Measurements from ENCODE around the gene ALDH18A1. TPM values are rescaled to one million over a fixed set of nuclear protein-coding genes. Genes with fewer than 3 reads are reported as not detected.

Gene ALDH18A1
- total RNA-seq, 1 donor from 2014 or later, result 122 TPM

DNA sequence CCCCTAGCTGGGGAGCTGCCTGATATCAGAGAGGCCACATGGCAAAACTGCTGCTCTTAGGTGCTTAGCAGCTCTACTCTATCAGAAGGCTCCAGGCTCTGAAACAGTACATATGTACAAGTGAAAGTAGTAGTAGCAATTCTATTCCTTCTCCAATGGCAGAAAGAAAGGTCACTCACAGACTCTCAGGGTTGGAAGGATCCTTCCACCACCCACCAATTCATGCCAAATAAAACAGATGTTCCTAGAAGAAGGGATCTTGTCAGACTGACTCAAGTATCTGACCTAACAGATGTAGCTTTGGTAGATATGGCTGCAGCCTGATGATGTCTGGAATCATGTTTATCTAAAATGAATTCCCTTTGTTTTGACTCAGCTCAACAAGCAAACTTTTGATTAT lies 8.0 kb upstream of the ALDH18A1 start:
- DNase-seq (ENCODE audit: low spot score), result no peak
- Mint-ChIP-seq H3K36me3 (ENCODE audit: low read depth) (peaks cover 26% of the 10 kb centered on the region), H3K9me3 (no peaks in the 10 kb centered on the region), H3K4me3 (no peak overlapping the region), H3K27ac (no peak overlapping the region), H3K4me1 (ENCODE audit: low read depth) (no peaks in the 10 kb centered on the region), H3K27me3 (ENCODE audit: insufficient read depth) (no peaks in the 10 kb centered on the region)
- intact Hi-C loops (cut with micrococcal nuclease), result no loop called here

GRCh38 chr10:95663496-95663895 lies 7.0 kb upstream of the ALDH18A1 start:
- H3K9me3 Mint-ChIP-seq, result no peaks in the 10 kb centered on the region
- no peaks in the 10 kb centered on the region for H3K27me3 Mint-ChIP-seq (ENCODE audit: insufficient read depth)
- H3K4me1 Mint-ChIP-seq (ENCODE audit: low read depth), result peaks cover 1% of the 10 kb centered on the region
- no peak for DNase-seq (ENCODE audit: low spot score)
- H3K36me3 Mint-ChIP-seq (ENCODE audit: low read depth), result peaks cover 21% of the 10 kb centered on the region
- intact Hi-C loops (cut with micrococcal nuclease), result no loop called here
- no peak overlapping the region for H3K4me3 Mint-ChIP-seq
- no peak overlapping the region for H3K27ac Mint-ChIP-seq

GRCh38 chr10:95661818-95662217 lies 5.3 kb upstream of the ALDH18A1 start:
- Mint-ChIP-seq H3K4me1 (ENCODE audit: low read depth) (peaks cover 9% of the 10 kb centered on the region), H3K36me3 (ENCODE audit: low read depth) (peaks cover 11% of the 10 kb centered on the region), H3K4me3 (no peak overlapping the region), H3K9me3 (peaks cover 3% of the 10 kb centered on the region), H3K27me3 (ENCODE audit: insufficient read depth) (no peaks in the 10 kb centered on the region), H3K27ac (peak overlapping the region; percentile 0)
- no peak for DNase-seq (ENCODE audit: low spot score)
- intact Hi-C loops (cut with micrococcal nuclease), result no loop called here

GRCh38 chr10:95660283-95660682 lies 3.8 kb upstream of the ALDH18A1 start:
- H3K9me3 Mint-ChIP-seq, result peaks cover 3% of the 10 kb centered on the region
- peaks cover 15% of the 10 kb centered on the region for H3K36me3 Mint-ChIP-seq (ENCODE audit: low read depth)
- no peaks in the 10 kb centered on the region for H3K27me3 Mint-ChIP-seq (ENCODE audit: insufficient read depth)
- H3K4me3 Mint-ChIP-seq, result no peak overlapping the region
- H3K27ac Mint-ChIP-seq, result no peak overlapping the region
- no peak for DNase-seq (ENCODE audit: low spot score)
- intact Hi-C loops (cut with micrococcal nuclease), result no loop called here
- peaks cover 19% of the 10 kb centered on the region for H3K4me1 Mint-ChIP-seq (ENCODE audit: low read depth)

DNA sequence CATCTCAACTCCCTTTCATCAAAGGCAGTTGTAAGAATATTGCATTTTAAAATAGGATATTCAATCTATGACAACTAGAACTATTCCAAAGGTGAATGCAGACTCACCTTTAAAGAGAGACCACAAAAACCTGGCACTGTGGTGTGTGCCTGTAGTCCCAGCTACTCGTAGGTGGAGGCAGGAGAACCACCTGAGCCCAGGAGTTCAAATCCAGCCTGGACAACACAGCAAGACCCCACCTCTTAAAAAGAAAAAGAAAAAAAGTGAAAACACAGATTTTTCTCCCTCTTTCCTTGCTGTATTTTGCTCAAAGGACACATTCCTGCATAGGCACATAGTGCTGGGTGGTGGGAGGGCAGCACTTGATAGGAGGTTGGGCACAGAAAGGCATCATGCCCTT lies 739 bp upstream of the ALDH18A1 start:
- Mint-ChIP-seq H3K36me3 (ENCODE audit: low read depth) (peaks cover 27% of the 10 kb centered on the region), H3K9me3 (peaks cover 3% of the 10 kb centered on the region), H3K4me3 (peak overlapping the region; percentile 99), H3K4me1 (ENCODE audit: low read depth) (peaks cover 27% of the 10 kb centered on the region), H3K27me3 (ENCODE audit: insufficient read depth) (no peaks in the 10 kb centered on the region), H3K27ac (no peak overlapping the region)
- DNase-seq (ENCODE audit: low spot score), result no peak
- intact Hi-C loops (cut with micrococcal nuclease), result no loop called here

GRCh38 chr10:95655571-95656290 lies 780 bp downstream of the ALDH18A1 start:
- Mint-ChIP-seq H3K4me3 (peak overlapping the region; percentile 99), H3K36me3 (ENCODE audit: low read depth) (peaks cover 39% of the 10 kb centered on the region), H3K9me3 (peaks cover 17% of the 10 kb centered on the region), H3K4me1 (ENCODE audit: low read depth) (peaks cover 27% of the 10 kb centered on the region), H3K27ac (peak overlapping the region; percentile 80), H3K27me3 (ENCODE audit: insufficient read depth) (no peaks in the 10 kb centered on the region)
- intact Hi-C loops (cut with micrococcal nuclease), result loop anchor here (1.0 kb wide), 2 partner anchors 39 to 94 kb away; partner anchors contain the start of gene SORBS1
- peak; percentile 2 for DNase-seq (ENCODE audit: low spot score)

DNA sequence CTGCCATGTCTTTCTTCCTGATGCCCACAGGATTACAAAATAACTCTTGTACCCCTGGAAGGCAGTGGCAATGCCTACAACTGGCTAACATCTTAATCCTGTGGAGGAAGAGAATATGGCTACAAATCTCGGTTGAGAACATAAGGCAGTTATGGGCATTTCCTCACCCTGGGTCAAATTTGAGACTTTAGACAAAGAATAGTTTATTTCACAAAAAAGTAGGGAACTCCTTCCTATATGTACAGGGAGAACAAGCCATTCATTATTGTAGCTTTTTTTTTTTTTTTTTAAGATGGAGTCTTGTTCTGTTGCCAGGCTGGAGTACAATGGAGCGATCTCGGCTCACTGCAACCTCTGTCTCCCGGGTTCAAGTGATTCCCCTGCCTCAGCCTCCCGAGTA lies 2.6 kb downstream of the ALDH18A1 start:
- no peaks in the 10 kb centered on the region for H3K27me3 Mint-ChIP-seq (ENCODE audit: insufficient read depth)
- peaks cover 51% of the 10 kb centered on the region for H3K36me3 Mint-ChIP-seq (ENCODE audit: low read depth)
- no peak overlapping the region for H3K4me3 Mint-ChIP-seq
- intact Hi-C loops (cut with micrococcal nuclease), result no loop called here
- H3K9me3 Mint-ChIP-seq, result peaks cover 17% of the 10 kb centered on the region
- no peak overlapping the region for H3K27ac Mint-ChIP-seq
- H3K4me1 Mint-ChIP-seq (ENCODE audit: low read depth), result peaks cover 29% of the 10 kb centered on the region
- no peak for DNase-seq (ENCODE audit: low spot score)

- peaks cover 72% of the 10 kb centered on the region for H3K36me3 Mint-ChIP-seq (ENCODE audit: low read depth)
- intact Hi-C loops (cut with micrococcal nuclease), result no loop called here
- no peaks in the 10 kb centered on the region for H3K27me3 Mint-ChIP-seq (ENCODE audit: insufficient read depth)
Observed at GRCh38 chr10:95651346-95652060, 5.0 kb downstream of the ALDH18A1 start.

GRCh38 chr10:95650232-95650631 lies 6.3 kb downstream of the ALDH18A1 start:
- Mint-ChIP-seq H3K27ac (no peak overlapping the region), H3K4me3 (no peak overlapping the region), H3K27me3 (ENCODE audit: insufficient read depth) (no peaks in the 10 kb centered on the region), H3K36me3 (ENCODE audit: low read depth) (peaks cover 69% of the 10 kb centered on the region), H3K9me3 (peaks cover 13% of the 10 kb centered on the region), H3K4me1 (ENCODE audit: low read depth) (peaks cover 26% of the 10 kb centered on the region)
- DNase-seq (ENCODE audit: low spot score), result no peak
- intact Hi-C loops (cut with micrococcal nuclease), result no loop called here

More at GRCh38 chr10:95651346-95652060, 5.0 kb downstream of the ALDH18A1 start:
- no peak overlapping the region for H3K27ac Mint-ChIP-seq
- peaks cover 13% of the 10 kb centered on the region for H3K9me3 Mint-ChIP-seq
- no peak overlapping the region for H3K4me3 Mint-ChIP-seq
- DNase-seq (ENCODE audit: low spot score), result no peak
- peaks cover 30% of the 10 kb centered on the region for H3K4me1 Mint-ChIP-seq (ENCODE audit: low read depth)

DNA sequence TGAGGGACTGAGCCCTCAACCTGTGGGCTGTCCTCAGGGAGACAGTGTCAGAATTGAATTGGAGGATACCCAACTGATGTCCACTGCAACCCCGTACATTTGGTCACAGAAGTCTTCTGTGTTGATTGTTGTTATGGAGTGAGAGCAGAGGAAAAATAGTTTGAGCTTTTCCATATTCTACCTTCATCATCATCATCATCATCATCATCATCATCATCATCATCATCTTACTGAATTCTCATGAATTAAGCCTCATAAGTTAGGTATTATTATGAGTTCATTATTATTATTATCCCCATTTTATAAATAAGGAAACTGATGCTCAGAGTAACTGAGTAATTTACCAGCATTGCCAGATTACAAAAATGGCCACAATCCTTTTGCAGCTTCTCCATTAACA lies 8.4 kb downstream of the ALDH18A1 start:
- Mint-ChIP-seq H3K4me1 (ENCODE audit: low read depth) (peaks cover 31% of the 10 kb centered on the region), H3K36me3 (ENCODE audit: low read depth) (peaks cover 65% of the 10 kb centered on the region), H3K4me3 (no peak overlapping the region), H3K9me3 (peaks cover 13% of the 10 kb centered on the region), H3K27me3 (ENCODE audit: insufficient read depth) (no peaks in the 10 kb centered on the region), H3K27ac (no peak overlapping the region)
- no peak for DNase-seq (ENCODE audit: low spot score)
- intact Hi-C loops (cut with micrococcal nuclease), result no loop called here

DNA sequence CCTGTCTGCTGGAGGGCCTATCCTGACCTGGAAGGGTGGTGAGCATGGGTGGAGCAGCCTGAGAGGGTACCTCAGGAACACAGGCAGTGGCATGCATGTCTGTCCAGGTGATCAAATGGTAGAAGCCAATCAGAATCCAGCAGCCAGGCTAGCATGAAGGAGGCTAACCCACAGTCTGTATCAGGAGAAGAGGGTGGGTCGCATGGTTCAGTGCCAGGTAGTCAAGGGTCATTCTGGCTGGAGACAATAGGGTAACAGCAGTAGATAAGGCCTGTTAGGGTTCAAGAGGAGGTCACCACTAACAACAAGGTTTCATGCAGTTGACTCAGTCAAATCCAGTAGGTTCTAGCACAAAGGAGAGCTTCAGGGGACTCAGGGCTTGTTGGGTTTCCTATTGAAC lies 10.4 kb downstream of the ALDH18A1 start:
- Mint-ChIP-seq H3K4me1 (ENCODE audit: low read depth) (peaks cover 31% of the 10 kb centered on the region), H3K9me3 (peaks cover 2% of the 10 kb centered on the region), H3K4me3 (no peak overlapping the region), H3K27me3 (ENCODE audit: insufficient read depth) (no peaks in the 10 kb centered on the region), H3K36me3 (ENCODE audit: low read depth) (peaks cover 52% of the 10 kb centered on the region), H3K27ac (no peak overlapping the region)
- no peak for DNase-seq (ENCODE audit: low spot score)
- intact Hi-C loops (cut with micrococcal nuclease), result no loop called here

DNA sequence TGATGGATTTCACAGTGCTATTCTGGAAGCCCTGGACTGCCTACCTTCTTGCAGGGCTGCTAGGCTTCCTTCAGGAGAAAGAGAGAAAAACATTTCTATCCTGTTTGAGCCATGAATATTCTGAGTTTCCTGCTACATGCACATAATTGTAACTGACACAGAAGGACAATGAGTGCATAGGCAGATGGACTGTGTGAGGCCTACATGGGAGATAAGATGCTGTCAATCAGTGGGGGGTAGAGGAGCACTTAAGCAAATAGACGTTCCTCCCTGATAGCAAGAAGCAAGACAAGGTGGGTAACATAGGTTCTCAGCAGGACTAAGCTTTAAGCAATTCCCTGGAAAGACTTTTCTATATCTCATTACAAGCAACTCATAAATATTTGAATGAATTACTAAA lies 11.6 kb downstream of the ALDH18A1 start:
- intact Hi-C loops (cut with micrococcal nuclease), result no loop called here
- Mint-ChIP-seq H3K36me3 (ENCODE audit: low read depth) (peaks cover 49% of the 10 kb centered on the region), H3K27ac (no peak overlapping the region), H3K27me3 (ENCODE audit: insufficient read depth) (no peaks in the 10 kb centered on the region), H3K4me3 (no peak overlapping the region), H3K4me1 (ENCODE audit: low read depth) (peaks cover 31% of the 10 kb centered on the region), H3K9me3 (no peaks in the 10 kb centered on the region)
- DNase-seq (ENCODE audit: low spot score), result no peak

GRCh38 chr10:95640891-95641315 lies 15.6 kb downstream of the ALDH18A1 start:
- no peak overlapping the region for H3K27ac Mint-ChIP-seq
- H3K27me3 Mint-ChIP-seq (ENCODE audit: insufficient read depth), result no peaks in the 10 kb centered on the region
- peaks cover 33% of the 10 kb centered on the region for H3K36me3 Mint-ChIP-seq (ENCODE audit: low read depth)
- intact Hi-C loops (cut with micrococcal nuclease), result no loop called here
- H3K4me3 Mint-ChIP-seq, result no peak overlapping the region
- DNase-seq (ENCODE audit: low spot score), result no peak
- H3K9me3 Mint-ChIP-seq, result no peaks in the 10 kb centered on the region
- peaks cover 15% of the 10 kb centered on the region for H3K4me1 Mint-ChIP-seq (ENCODE audit: low read depth)

All from activated T-helper 1 cell treated with anti-CD3 and anti-CD28 coated beads, Interleukin-12 subunit alpha, Interleukin-12 subunit beta, Interleukin-2, Interleukin-4 antibody, amounts not matched to agents 30 ng/mL and 10 ng/mL and 1 ng/mL, durations not matched to agents 14 hours and 24 hours and 36 hours (primary cell).